SK-MEL-5 (cell line): Measurements from ENCODE around the gene CHRDL2. TPM values are rescaled to one million over a fixed set of nuclear protein-coding genes. Genes with fewer than 3 reads are reported as not detected.

Experiments used
- DNase-seq: peaks from one replicate; pipeline ENCODE4 v3.0.0-alpha.2; 2016; ENCODE audit warnings: low read depth, low spot score
- in situ Hi-C: cut with HindIII; loops from 2 replicates; pipeline ENCODE4 v1.10.0; 2016; ENCODE audit warnings: low sequenced_read_pairs, high pct_unique_total_duplicates, low pct_unique_long_range_greater_than_20kb
- total RNA-seq: library from RNA; depleted of rRNA; stranded (reverse); fragments of >200 nt; shearing (Covaris generic); gene quantifications from 2 replicates; pipeline ENCODE4 v1.2.3, GENCODE V29; 2014

Gene CHRDL2
- total RNA-seq, 1 experiment from 2014 or later: 3.6 TPM

DNA sequence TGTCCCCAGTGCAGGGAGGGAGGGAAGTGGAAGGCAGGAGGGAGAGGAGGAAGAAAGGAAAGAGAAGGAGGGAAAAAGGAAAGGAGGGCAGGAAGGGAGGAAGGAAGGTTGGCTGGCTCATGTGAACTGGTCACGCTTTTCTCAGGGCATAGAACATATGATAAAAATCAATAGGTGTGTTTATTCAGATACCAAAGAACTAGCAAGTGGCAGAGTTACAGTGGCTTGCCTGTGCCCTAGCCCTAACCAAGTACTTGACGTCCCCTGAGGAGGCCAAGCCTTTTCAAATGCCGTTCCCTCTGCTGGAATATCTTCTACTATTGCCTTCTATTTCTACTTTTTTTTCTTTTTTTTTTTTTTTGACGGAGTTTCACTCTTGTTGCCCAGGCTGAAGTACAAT, 33.5 kb downstream of the CHRDL2 start:
- peak; percentile 28 for DNase-seq
- in situ Hi-C loops: no loop called here

DNA sequence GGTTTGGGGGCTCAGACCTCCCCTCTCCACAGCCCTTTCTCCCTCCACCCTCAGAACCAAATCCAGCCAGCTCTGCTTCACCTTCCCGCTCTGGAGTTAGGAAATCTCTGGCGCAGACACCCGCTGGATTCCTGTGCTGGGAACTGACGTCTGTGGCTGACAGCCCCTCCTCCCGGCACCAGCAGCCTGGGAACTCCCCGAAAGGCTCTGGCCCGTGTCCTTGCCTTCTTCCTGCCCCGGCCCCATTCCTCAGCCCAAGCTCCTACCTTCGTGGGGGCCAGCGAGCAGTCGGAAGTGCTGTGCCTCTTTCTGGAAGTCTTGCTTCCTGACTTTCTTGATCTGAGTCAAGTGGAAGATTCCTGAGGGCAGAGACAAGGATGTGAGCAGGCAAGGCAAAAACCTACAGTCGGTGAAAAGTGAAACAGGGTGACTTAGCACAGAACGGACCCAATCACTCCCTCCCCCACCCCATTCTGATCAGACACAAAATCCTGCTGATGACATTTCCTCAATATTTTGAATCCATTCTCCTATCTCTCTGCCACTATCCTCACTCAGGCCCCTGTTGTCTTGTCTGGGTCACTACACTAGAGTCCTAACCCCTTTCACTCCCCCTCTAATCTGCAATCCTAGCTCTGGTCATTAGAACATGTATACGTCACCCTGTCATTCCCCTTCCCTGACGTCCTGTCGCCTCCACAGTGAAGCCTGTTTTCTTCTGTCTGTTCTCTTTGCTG, 34.1 kb downstream of the CHRDL2 start:
- DNase-seq: no peak
- in situ Hi-C loops: no loop called here

GRCh38 chr11:74696500-74696899, 34.7 kb downstream of the CHRDL2 start:
- no peak for DNase-seq
- in situ Hi-C loops: no loop called here

- in situ Hi-C loops: no loop called here
- no peak for DNase-seq
These were observed 35.4 kb downstream of the CHRDL2 start for GRCh38 chr11:74695705-74696280.

GRCh38 chr11:74694136-74694930, 36.9 kb downstream of the CHRDL2 start:
- peak; percentile 49 for DNase-seq
- in situ Hi-C loops: no loop called here

DNA sequence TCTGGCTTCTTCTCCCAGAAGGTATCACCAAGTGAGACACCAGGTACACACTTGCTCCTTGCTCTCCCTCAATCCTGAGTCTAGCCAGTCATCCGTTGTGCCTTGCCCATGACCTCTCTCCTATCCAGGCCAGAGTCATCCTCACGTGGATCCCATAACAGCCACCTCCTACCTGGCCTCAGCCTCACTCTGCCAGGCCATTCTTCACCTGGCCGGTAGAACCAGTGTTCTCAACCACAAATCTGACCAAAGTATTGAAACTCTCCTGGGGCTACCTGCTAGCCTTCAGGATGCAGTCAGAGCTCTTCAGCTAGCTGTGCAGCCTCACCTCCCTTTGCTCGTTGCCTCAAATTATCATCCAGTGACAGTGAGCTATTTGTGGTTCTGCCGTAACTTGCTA, 37.7 kb downstream of the CHRDL2 start:
- in situ Hi-C loops: no loop called here

GRCh38 chr11:74691755-74692154, 39.5 kb downstream of the CHRDL2 start:
- in situ Hi-C loops: no loop called here
- no peak for DNase-seq

More for the DNA sequence above, 37.7 kb downstream of the CHRDL2 start:
- DNase-seq: no peak

DNA sequence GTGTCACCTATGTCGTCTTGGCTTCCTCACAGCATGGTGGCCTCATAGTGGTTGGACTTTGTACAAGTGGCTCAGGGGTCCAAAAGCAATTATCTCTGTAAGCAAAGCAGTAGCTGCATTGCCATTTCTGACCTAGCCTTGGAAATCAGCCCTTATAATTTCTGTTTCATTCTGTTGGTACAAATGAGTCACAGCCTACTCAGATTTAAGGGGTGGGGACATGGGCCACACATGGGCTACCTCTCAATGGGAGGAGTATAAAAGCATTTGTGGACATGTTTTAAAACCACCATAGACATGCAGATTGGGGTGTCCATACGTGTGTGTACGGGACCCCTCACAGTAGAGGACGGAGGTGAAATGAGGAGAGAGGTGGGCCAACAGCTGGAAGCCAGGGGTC, 41.6 kb downstream of the CHRDL2 start:
- no peak for DNase-seq
- in situ Hi-C loops: no loop called here

GRCh38 chr11:74687237-74688023, 43.8 kb downstream of the CHRDL2 start:
- DNase-seq: no peak
- in situ Hi-C loops: no loop called here

GRCh38 chr11:74686792-74687191, 44.4 kb downstream of the CHRDL2 start:
- in situ Hi-C loops: no loop called here
- DNase-seq: no peak

DNA sequence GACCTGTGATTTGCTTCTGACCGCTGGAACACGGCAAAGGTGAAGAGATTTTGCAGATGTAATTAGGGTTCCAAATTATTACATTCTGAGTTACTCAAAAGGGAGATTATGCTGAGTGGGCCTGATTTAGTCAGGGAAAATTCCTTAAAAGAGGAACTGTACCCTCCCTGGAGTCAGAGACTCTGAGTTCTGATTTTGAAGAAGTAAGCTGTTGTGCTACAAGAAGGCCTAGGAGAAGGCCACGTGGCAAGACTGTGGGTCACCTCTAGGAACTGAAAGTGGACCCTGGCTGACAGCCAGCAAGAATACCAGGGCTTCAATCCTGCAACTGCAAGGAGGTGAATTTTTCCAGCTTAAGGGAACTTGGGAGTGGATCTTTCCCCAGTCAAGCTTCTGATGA, 45.3 kb downstream of the CHRDL2 start:
- no peak for DNase-seq
- in situ Hi-C loops: no loop called here

DNA sequence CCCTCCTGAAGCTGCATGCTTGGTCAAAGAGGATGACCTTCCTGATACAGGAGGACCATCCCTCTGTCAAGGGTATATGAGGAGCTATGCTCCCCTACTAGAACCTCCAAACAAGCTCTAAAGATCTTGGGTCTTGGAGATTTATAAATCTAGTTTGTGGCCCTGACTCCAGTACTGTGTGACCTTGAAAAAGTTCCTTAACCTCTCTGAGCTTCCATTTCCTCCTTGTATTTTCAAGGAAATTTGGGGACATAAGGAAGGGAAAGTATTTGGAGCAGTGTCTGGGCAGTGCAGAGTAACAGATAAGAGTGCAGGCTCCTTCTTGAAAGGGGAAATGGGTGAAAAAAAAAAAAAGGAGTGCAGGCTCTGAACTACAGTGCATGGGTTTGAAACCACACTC, 45.9 kb downstream of the CHRDL2 start:
- in situ Hi-C loops: no loop called here
- no peak for DNase-seq

DNA sequence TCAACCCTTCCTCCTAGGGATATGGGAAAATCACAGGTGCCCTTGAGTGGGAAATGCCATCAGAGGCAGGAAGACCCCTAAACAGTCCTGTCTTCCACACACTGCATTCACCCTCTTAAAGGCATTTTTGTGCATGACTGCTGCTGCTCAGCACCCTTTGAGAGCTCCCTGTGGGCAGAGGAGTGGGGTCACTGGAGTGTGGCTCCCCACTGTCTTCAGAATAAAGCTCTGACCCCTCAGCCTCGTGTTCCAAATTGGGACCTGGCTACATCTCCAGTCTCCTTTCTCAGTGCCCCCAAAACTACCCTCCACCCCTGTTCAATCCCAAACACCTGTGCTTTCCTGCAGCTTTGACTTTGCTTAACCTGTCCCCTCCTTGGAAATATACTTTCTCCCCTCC, 46.6 kb downstream of the CHRDL2 start:
- DNase-seq: no peak
- in situ Hi-C loops: no loop called here

DNA sequence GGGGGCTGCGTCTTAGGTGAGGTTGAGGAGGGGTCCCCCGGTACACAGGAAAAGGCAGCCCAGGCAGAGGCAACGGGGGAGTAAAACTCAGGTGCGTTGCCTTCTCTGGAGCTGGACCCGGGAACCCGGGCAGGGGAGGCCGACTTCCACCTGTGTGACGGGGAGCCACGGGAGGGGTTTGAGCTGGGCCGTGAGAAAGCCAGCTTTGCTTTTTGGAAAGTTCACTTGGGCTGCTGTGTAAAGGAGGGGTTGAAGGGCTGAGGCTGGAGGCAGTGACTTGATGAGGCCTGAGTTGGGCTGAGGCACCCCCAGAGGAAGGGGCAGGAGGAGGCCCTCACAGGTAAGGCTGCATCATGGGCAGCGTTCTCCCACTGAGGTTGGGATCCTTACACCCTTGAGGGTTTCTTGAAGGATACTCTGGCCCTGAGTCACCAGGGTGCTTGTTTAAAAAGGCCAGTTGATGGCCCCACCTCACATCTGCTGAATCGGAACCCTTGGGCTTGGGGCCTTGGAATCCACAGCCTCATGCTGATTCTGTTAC, 47.2 kb downstream of the CHRDL2 start:
- no peak for DNase-seq
- in situ Hi-C loops: no loop called here

DNA sequence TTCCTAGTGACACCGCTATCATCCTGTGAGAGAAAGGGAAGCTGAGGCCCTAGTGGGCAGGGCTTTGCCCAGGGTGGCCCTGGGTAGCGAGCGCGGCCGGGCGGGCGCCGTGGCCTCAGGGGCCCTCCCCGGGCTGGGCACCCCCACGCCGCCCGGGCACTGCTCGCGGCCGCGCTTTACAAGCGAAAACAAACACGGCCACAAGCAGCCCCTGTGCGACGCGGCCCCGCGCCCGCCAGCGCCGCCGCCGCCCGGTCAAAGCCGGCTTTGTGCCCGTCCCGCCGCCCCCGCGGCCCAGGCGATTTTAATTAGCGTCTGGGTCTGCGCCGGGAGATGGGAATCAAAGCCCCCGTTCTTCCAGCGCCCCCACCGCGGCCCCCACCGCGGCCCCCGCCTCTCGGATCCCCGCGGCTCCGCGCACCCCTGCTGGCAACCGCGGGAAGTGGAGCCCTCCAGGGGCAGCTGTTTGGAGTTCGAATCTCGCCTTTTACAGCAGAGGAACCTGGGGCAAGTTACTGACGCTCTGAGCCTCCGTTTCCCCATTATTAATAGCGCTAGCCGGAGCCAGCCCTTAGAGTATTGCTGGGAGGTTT, 47.9 kb downstream of the CHRDL2 start:
- in situ Hi-C loops: no loop called here
- peak; percentile 72 for DNase-seq

GRCh38 chr11:74682731-74683278, 48.4 kb downstream of the CHRDL2 start:
- in situ Hi-C loops: no loop called here
- DNase-seq: no peak
